Uterus (tissue), 2 donors: Measurements from ENCODE around the gene YOD1.

ENCODE experiments used
- POLR2A ChIP-seq, 2 donors: fragments of 450-650 bp; IDR thresholded peaks; one replicate each; pipeline ENCODE4 v1.6.1; 2016; ENCODE audit warnings: antibody characterized with exemption in 2 of 2, mild to moderate bottlenecking in 1 of 2, moderate library complexity in 1 of 2
- TF ChIP-seq, protein P1 (sequence below), 4 experiments: fragments of 200-600 bp in 2 of 4; fragments of 450-650 bp in 2 of 4; sonication (generic) in 2 of 4; IDR thresholded peaks; one replicate each; pipeline ENCODE4 v1.5.1; 2016 to 2019; ENCODE audit warnings: antibody characterized with exemption in 4 of 4, mild to moderate bottlenecking in 2 of 4, moderate library complexity in 1 of 4

DNA sequence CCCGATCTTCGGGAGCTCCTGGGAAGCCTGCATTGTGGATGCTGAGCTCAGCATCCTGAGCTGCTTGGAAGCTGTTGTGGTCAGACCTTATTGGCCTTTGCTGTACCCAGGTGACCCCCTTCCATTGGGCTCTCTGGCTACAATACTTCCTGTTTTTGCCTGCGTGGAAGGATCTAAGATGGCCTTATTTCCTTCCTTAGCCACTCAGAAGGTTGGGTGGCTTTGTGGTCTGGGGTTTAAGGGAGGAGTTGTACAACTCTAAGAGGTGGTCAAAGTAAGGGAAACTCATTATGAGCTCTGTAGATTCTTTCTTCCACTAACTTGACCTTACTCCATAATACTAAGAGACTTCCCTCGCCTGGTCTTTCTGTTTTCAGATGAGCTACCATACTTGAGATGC is 19.8 kb upstream of the YOD1 start:
- TF ChIP-seq, protein P1, sequence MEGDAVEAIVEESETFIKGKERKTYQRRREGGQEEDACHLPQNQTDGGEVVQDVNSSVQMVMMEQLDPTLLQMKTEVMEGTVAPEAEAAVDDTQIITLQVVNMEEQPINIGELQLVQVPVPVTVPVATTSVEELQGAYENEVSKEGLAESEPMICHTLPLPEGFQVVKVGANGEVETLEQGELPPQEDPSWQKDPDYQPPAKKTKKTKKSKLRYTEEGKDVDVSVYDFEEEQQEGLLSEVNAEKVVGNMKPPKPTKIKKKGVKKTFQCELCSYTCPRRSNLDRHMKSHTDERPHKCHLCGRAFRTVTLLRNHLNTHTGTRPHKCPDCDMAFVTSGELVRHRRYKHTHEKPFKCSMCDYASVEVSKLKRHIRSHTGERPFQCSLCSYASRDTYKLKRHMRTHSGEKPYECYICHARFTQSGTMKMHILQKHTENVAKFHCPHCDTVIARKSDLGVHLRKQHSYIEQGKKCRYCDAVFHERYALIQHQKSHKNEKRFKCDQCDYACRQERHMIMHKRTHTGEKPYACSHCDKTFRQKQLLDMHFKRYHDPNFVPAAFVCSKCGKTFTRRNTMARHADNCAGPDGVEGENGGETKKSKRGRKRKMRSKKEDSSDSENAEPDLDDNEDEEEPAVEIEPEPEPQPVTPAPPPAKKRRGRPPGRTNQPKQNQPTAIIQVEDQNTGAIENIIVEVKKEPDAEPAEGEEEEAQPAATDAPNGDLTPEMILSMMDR (IDR thresholded peaks at IDR 0.05) = no peak
- no peak for TF ChIP-seq POLR2A (IDR thresholded peaks at IDR 0.05)
